GM23338 (cell line): Measurements from ENCODE around the gene NDUFB4. TPM values are rescaled to one million over a fixed set of nuclear protein-coding genes. Genes with fewer than 3 reads are reported as not detected.

Experiments used
- ATAC-seq: fragments of 200-7000 bp; cut with Tn5 transposase; 3 replicates; pipeline ENCODE4 v1.9.1; 2020
- DNase-seq: peaks from one replicate; pipeline ENCODE4 v3.0.0-alpha.2; 2015; ENCODE audit warnings: low spot score
- H2AFZ ChIP-seq: fragments of 200-600 bp; sonication (generic); 2 replicates; pipeline ENCODE4 v1.8.0; 2016; ENCODE audit warnings: antibody characterized with exemption, mild to moderate bottlenecking, moderate library complexity
- H3F3A ChIP-seq: fragments of 200-600 bp; sonication (generic); replicated peaks from 2 replicates; pipeline ENCODE4 v1.8.0; 2017; ENCODE audit warnings: antibody characterized with exemption, mixed run types, low read depth
- H3K27ac ChIP-seq: fragments of 200-600 bp; sonication (generic); 2 replicates; pipeline ENCODE4 v1.6.1; 2016; ENCODE audit warnings: low read depth
- H3K27me3 ChIP-seq: fragments of 200-600 bp; sonication (generic); 2 replicates; pipeline ENCODE4 v1.8.0; 2016; ENCODE audit warnings: mild to moderate bottlenecking, mixed run types, moderate library complexity; ENCODE audit not compliant: insufficient read depth
- H3K36me3 ChIP-seq: fragments of 200-600 bp; sonication (generic); 2 replicates; pipeline ENCODE4 v1.8.0; 2016; ENCODE audit warnings: mild to moderate bottlenecking; ENCODE audit not compliant: insufficient read depth
- H3K4me1 ChIP-seq: fragments of 200-600 bp; sonication (generic); 2 replicates; pipeline ENCODE4 v1.8.0; 2016; ENCODE audit warnings: mild to moderate bottlenecking, moderate library complexity; ENCODE audit not compliant: insufficient read depth
- H3K4me2 ChIP-seq: fragments of 200-600 bp; sonication (generic); 2 replicates; pipeline ENCODE4 v1.7.1; 2017; ENCODE audit warnings: mixed run types
- H3K4me3 ChIP-seq: fragments of 200-600 bp; sonication (generic); 2 replicates; pipeline ENCODE4 v1.6.1; 2016; ENCODE audit warnings: mixed run types
- H3K79me2 ChIP-seq: fragments of 200-600 bp; sonication (generic); replicated peaks from 2 replicates; pipeline ENCODE4 v1.8.0; 2017; ENCODE audit warnings: mild to moderate bottlenecking; ENCODE audit not compliant: insufficient read depth
- H3K9me2 ChIP-seq: fragments of 200-600 bp; sonication (generic); 2 replicates; pipeline ENCODE4 v1.8.0; 2017; ENCODE audit not compliant: insufficient read depth
- H4K20me1 ChIP-seq: fragments of 200-600 bp; sonication (generic); replicated peaks from 2 replicates; pipeline ENCODE4 v1.8.0; 2017; ENCODE audit warnings: mild to moderate bottlenecking; ENCODE audit not compliant: insufficient read depth
- H3K27ac Mint-ChIP-seq: 2 replicates; pipeline ENCODE4 v1.8.0; 2020; ENCODE audit warnings: inconsistent platforms, mild to moderate bottlenecking, moderate library complexity, mixed read lengths
- H3K27me3 Mint-ChIP-seq: 3 replicates; pipeline ENCODE4 v1.8.0; 2022; ENCODE audit warnings: low read depth, mild to moderate bottlenecking, moderate library complexity, mixed read lengths, inconsistent platforms; ENCODE audit not compliant: insufficient read depth, poor library complexity
- H3K36me3 Mint-ChIP-seq: 3 replicates; pipeline ENCODE4 v1.8.0; 2021; ENCODE audit warnings: low read depth, mild to moderate bottlenecking, inconsistent platforms, moderate library complexity, mixed read lengths
- H3K4me1 Mint-ChIP-seq: 3 replicates; pipeline ENCODE4 v1.8.0; 2020; ENCODE audit warnings: mild to moderate bottlenecking, inconsistent platforms, mixed read lengths
- H3K4me3 Mint-ChIP-seq: 3 replicates; pipeline ENCODE4 v1.8.0; 2021; ENCODE audit warnings: moderate library complexity, mild to moderate bottlenecking, inconsistent platforms, mixed read lengths
- H3K9me3 Mint-ChIP-seq: 3 replicates; pipeline ENCODE4 v1.8.0; 2020; ENCODE audit warnings: moderate library complexity, mild to moderate bottlenecking, inconsistent platforms, mixed read lengths
- CREB1 ChIP-seq: fragments of 250-450 bp; sonication (Bioruptor Pico); IDR thresholded peaks from 2 replicates; pipeline ENCODE4 v1.5.0; 2020; ENCODE audit warnings: low read depth, mild to moderate bottlenecking, moderate library complexity
- EZH2 ChIP-seq: fragments of 200-600 bp; sonication (generic); IDR thresholded peaks from one replicate; pipeline ENCODE4 v1.8.0; 2017; ENCODE audit warnings: antibody characterized with exemption, mild to moderate bottlenecking, low read depth; ENCODE audit not compliant: unreplicated experiment
- EZH2phosphoT487 ChIP-seq: fragments of 200-600 bp; sonication (generic); IDR thresholded peaks from one replicate; pipeline ENCODE4 v1.8.1; 2018; ENCODE audit warnings: antibody characterized with exemption; ENCODE audit not compliant: unreplicated experiment
- JUNB ChIP-seq: IDR thresholded peaks from one replicate; pipeline ENCODE4 v1.6.1; 2016; ENCODE audit warnings: antibody characterized with exemption; ENCODE audit not compliant: unreplicated experiment
- NANOG ChIP-seq: IDR thresholded peaks from 2 replicates; pipeline ENCODE4 v1.6.1; 2016; ENCODE audit warnings: antibody characterized with exemption, borderline replicate concordance
- POLR2AphosphoS5 ChIP-seq: IDR thresholded peaks from 2 replicates; pipeline ENCODE4 v1.6.1; 2016; ENCODE audit warnings: antibody characterized with exemption, low read depth
- STAT1 ChIP-seq: IDR thresholded peaks from one replicate; pipeline ENCODE4 v1.6.1; 2016; ENCODE audit warnings: antibody characterized with exemption; ENCODE audit not compliant: unreplicated experiment
- ZNF114 ChIP-seq: fragments of 250-450 bp; sonication (Bioruptor Pico); IDR thresholded peaks from 2 replicates; pipeline ENCODE4 v1.5.0; 2020; ENCODE audit warnings: mild to moderate bottlenecking, moderate library complexity
- ZNF331 ChIP-seq: fragments of 250-450 bp; sonication (Bioruptor Pico); IDR thresholded peaks from 2 replicates; pipeline ENCODE4 v1.5.0; 2020; ENCODE audit warnings: low read depth, mild to moderate bottlenecking, moderate library complexity
- polyA plus RNA-seq: library from polyadenylated mRNA; unstranded; fragments of >200 nt; fragmentation: Nextera tagmentation; extraction: Ambion mirVana; gene quantifications from 2 replicates; pipeline ENCODE4 v1.2.1, GENCODE V29; 2016
- total RNA-seq: library from RNA; depleted of rRNA; stranded (reverse); fragments of >200 nt; shearing (Covaris generic); gene quantifications from 2 replicates; pipeline ENCODE4 v1.2.3, GENCODE V29; 2014
- TF ChIP-seq, protein P1 (sequence below), 2 experiments: fragments of 200-600 bp in 1 of 2; sonication (generic) in 1 of 2; conservative IDR thresholded peaks; 2 replicates each; pipeline versions ENCODE4 v1.5.1 to v1.6.1; 2016 to 2017; ENCODE audit warnings: antibody characterized with exemption in 2 of 2, low read depth in 2 of 2, mild to moderate bottlenecking in 2 of 2, moderate library complexity in 1 of 2
- TF ChIP-seq, protein P2 (sequence below): IDR thresholded peaks from 2 replicates; pipeline ENCODE4 v1.6.1; 2016; ENCODE audit warnings: antibody characterized with exemption
- TF ChIP-seq, protein P3 (sequence below): fragments of 250-450 bp; sonication (Bioruptor Pico); IDR thresholded peaks from 2 replicates; pipeline ENCODE4 v1.5.0; 2020; ENCODE audit warnings: mild to moderate bottlenecking, moderate library complexity
- TF ChIP-seq, protein P4 (sequence below): IDR thresholded peaks from one replicate; pipeline ENCODE4 v1.6.1; 2018; ENCODE audit warnings: antibody characterized with exemption; ENCODE audit not compliant: unreplicated experiment

NDUFB4 gene
- total and polyA plus RNA-seq, 2 experiments from 2014 or later, result 199 to 716 TPM

DNA sequence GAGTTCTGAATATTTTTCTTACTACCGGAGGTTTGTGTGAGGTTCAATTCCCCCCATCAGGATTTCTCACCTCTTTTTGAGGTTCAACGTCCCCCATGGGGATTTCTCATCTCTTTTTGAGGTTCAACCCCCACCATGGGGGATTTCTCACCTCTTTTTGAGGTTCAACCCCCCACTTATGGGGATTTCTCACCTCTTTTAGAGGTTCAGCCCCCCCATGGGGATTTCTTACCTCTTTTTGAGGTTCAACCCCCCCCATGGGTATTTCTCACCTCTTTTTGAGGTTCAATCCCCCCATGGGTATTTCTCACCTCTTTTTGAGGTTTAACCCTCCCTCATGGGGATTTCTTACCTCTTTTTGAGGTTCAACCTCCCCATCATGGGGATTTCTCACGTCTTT is 26.3 kb downstream of the NDUFB4 start:
- DNase-seq (no peak), ATAC-seq (no peak)
- no peak overlapping the region for H3K4me3 Mint-ChIP-seq
- H3K27ac Mint-ChIP-seq, result no peak overlapping the region
- no peaks in the 10 kb centered on the region for H3K4me1 ChIP-seq
- H3K27me3 ChIP-seq, result no peaks in the 10 kb centered on the region
- H3K4me1 Mint-ChIP-seq, result 0 out of 3 replicates have a peak, but pooled peaks cover 3% of the 10 kb centered on the region
- H4K20me1 ChIP-seq, result no peaks in the 10 kb centered on the region
- peaks cover 12% of the 10 kb centered on the region for H3K36me3 ChIP-seq
- TF ChIP-seq, protein P1, sequence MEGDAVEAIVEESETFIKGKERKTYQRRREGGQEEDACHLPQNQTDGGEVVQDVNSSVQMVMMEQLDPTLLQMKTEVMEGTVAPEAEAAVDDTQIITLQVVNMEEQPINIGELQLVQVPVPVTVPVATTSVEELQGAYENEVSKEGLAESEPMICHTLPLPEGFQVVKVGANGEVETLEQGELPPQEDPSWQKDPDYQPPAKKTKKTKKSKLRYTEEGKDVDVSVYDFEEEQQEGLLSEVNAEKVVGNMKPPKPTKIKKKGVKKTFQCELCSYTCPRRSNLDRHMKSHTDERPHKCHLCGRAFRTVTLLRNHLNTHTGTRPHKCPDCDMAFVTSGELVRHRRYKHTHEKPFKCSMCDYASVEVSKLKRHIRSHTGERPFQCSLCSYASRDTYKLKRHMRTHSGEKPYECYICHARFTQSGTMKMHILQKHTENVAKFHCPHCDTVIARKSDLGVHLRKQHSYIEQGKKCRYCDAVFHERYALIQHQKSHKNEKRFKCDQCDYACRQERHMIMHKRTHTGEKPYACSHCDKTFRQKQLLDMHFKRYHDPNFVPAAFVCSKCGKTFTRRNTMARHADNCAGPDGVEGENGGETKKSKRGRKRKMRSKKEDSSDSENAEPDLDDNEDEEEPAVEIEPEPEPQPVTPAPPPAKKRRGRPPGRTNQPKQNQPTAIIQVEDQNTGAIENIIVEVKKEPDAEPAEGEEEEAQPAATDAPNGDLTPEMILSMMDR (conservative IDR thresholded peaks at IDR 0.05; ENCODE audit: low read depth in 2 of 2), result no peak
- TF ChIP-seq ZNF114 (CRISPR knock-in tag) (no peak), EZH2 (no peak), CREB1 (no peak), EZH2phosphoT487 (no peak), POLR2AphosphoS5 (no peak), JUNB (no peak), STAT1 (no peak), NANOG (no peak), ZNF331 (no peak)
- TF ChIP-seq, protein P2, sequence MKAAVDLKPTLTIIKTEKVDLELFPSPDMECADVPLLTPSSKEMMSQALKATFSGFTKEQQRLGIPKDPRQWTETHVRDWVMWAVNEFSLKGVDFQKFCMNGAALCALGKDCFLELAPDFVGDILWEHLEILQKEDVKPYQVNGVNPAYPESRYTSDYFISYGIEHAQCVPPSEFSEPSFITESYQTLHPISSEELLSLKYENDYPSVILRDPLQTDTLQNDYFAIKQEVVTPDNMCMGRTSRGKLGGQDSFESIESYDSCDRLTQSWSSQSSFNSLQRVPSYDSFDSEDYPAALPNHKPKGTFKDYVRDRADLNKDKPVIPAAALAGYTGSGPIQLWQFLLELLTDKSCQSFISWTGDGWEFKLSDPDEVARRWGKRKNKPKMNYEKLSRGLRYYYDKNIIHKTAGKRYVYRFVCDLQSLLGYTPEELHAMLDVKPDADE, result no peak
- TF ChIP-seq, protein P3, sequence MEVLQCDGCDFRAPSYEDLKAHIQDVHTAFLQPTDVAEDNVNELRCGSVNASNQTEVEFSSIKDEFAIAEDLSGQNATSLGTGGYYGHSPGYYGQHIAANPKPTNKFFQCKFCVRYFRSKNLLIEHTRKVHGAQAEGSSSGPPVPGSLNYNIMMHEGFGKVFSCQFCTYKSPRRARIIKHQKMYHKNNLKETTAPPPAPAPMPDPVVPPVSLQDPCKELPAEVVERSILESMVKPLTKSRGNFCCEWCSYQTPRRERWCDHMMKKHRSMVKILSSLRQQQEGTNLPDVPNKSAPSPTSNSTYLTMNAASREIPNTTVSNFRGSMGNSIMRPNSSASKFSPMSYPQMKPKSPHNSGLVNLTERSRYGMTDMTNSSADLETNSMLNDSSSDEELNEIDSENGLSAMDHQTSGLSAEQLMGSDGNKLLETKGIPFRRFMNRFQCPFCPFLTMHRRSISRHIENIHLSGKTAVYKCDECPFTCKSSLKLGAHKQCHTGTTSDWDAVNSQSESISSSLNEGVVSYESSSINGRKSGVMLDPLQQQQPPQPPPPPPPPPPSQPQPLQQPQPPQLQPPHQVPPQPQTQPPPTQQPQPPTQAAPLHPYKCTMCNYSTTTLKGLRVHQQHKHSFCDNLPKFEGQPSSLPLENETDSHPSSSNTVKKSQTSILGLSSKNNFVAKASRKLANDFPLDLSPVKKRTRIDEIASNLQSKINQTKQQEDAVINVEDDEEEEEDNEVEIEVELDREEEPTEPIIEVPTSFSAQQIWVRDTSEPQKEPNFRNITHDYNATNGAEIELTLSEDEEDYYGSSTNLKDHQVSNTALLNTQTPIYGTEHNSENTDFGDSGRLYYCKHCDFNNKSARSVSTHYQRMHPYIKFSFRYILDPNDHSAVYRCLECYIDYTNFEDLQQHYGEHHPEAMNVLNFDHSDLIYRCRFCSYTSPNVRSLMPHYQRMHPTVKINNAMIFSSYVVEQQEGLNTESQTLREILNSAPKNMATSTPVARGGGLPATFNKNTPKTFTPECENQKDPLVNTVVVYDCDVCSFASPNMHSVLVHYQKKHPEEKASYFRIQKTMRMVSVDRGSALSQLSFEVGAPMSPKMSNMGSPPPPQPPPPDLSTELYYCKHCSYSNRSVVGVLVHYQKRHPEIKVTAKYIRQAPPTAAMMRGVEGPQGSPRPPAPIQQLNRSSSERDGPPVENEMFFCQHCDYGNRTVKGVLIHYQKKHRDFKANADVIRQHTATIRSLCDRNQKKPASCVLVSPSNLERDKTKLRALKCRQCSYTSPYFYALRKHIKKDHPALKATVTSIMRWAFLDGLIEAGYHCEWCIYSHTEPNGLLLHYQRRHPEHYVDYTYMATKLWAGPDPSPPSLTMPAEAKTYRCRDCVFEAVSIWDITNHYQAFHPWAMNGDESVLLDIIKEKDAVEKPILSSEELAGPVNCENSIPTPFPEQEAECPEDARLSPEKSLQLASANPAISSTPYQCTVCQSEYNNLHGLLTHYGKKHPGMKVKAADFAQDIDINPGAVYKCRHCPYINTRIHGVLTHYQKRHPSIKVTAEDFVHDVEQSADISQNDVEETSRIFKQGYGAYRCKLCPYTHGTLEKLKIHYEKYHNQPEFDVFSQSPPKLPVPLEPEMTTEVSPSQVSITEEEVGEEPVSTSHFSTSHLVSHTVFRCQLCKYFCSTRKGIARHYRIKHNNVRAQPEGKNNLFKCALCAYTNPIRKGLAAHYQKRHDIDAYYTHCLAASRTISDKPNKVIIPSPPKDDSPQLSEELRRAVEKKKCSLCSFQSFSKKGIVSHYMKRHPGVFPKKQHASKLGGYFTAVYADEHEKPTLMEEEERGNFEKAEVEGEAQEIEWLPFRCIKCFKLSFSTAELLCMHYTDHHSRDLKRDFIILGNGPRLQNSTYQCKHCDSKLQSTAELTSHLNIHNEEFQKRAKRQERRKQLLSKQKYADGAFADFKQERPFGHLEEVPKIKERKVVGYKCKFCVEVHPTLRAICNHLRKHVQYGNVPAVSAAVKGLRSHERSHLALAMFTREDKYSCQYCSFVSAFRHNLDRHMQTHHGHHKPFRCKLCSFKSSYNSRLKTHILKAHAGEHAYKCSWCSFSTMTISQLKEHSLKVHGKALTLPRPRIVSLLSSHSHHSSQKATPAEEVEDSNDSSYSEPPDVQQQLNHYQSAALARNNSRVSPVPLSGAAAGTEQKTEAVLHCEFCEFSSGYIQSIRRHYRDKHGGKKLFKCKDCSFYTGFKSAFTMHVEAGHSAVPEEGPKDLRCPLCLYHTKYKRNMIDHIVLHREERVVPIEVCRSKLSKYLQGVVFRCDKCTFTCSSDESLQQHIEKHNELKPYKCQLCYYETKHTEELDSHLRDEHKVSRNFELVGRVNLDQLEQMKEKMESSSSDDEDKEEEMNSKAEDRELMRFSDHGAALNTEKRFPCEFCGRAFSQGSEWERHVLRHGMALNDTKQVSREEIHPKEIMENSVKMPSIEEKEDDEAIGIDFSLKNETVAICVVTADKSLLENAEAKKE (CRISPR knock-in tag), result no peak
- TF ChIP-seq, protein P4, sequence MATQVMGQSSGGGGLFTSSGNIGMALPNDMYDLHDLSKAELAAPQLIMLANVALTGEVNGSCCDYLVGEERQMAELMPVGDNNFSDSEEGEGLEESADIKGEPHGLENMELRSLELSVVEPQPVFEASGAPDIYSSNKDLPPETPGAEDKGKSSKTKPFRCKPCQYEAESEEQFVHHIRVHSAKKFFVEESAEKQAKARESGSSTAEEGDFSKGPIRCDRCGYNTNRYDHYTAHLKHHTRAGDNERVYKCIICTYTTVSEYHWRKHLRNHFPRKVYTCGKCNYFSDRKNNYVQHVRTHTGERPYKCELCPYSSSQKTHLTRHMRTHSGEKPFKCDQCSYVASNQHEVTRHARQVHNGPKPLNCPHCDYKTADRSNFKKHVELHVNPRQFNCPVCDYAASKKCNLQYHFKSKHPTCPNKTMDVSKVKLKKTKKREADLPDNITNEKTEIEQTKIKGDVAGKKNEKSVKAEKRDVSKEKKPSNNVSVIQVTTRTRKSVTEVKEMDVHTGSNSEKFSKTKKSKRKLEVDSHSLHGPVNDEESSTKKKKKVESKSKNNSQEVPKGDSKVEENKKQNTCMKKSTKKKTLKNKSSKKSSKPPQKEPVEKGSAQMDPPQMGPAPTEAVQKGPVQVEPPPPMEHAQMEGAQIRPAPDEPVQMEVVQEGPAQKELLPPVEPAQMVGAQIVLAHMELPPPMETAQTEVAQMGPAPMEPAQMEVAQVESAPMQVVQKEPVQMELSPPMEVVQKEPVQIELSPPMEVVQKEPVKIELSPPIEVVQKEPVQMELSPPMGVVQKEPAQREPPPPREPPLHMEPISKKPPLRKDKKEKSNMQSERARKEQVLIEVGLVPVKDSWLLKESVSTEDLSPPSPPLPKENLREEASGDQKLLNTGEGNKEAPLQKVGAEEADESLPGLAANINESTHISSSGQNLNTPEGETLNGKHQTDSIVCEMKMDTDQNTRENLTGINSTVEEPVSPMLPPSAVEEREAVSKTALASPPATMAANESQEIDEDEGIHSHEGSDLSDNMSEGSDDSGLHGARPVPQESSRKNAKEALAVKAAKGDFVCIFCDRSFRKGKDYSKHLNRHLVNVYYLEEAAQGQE, result no peak
- H3F3A ChIP-seq, result no peaks in the 10 kb centered on the region
- H3K27ac ChIP-seq, result no peak overlapping the region
- H3K27me3 Mint-ChIP-seq, result peaks cover 7% of the 10 kb centered on the region
- H2AFZ ChIP-seq, result no peak overlapping the region
- no peak overlapping the region for H3K4me3 ChIP-seq
- peaks cover 44% of the 10 kb centered on the region for H3K36me3 Mint-ChIP-seq
- H3K9me2 ChIP-seq, result no peaks in the 10 kb centered on the region
- H3K9me3 Mint-ChIP-seq, result peaks cover 54% of the 10 kb centered on the region
- H3K79me2 ChIP-seq, result no peaks in the 10 kb centered on the region
- H3K4me2 ChIP-seq, result no peak overlapping the region
